Prostate gland (tissue), 2 donors: ENCODE measurements around the gene SERPINA1. TPM values are rescaled to one million over a fixed set of nuclear protein-coding genes. Genes with fewer than 3 reads are reported as not detected.

ENCODE experiments used
- DNase-seq: peaks from one replicate; pipeline ENCODE4 v3.0.0-alpha.2; 2019; ENCODE audit warnings: low spot score
- H3K27ac ChIP-seq, 2 donors: fragments of 200-600 bp; sonication (generic); 2 replicates each; pipeline ENCODE4 v1.5.1; 2017 to 2019
- H3K27me3 ChIP-seq: fragments of 200-600 bp; sonication (generic); replicated peaks from 2 replicates; pipeline ENCODE4 v1.5.1; 2019; ENCODE audit not compliant: insufficient read depth
- H3K36me3 ChIP-seq, 2 donors: fragments of 200-600 bp; sonication (generic); 1 replicate in 1 of 2; 2 replicates in 1 of 2; pipeline versions ENCODE4 v1.5.1 to v1.8.1; 2017 to 2019
- H3K4me1 ChIP-seq: fragments of 200-600 bp; sonication (generic); replicated peaks from 2 replicates; pipeline ENCODE4 v1.5.1; 2019
- H3K4me3 ChIP-seq, 2 donors: fragments of 200-600 bp; sonication (generic); 2 replicates each; pipeline ENCODE4 v1.5.1; 2017 to 2019
- H3K9me3 ChIP-seq: fragments of 200-600 bp; sonication (generic); 2 replicates; pipeline ENCODE4 v1.5.1; 2017
- CTCF ChIP-seq, 4 experiments: fragments of 200-600 bp in 2 of 4; fragments of 450-650 bp in 2 of 4; sonication (generic) in 2 of 4; IDR thresholded peaks; 1 replicate in 3 of 4; 2 replicates in 1 of 4; pipeline ENCODE4 v1.5.1; 2016 to 2019; ENCODE audit warnings: antibody characterized with exemption in 4 of 4, mild to moderate bottlenecking in 2 of 4, moderate library complexity in 2 of 4
- POLR2A ChIP-seq: fragments of 450-650 bp; IDR thresholded peaks from one replicate; pipeline ENCODE4 v1.6.1; 2016; ENCODE audit warnings: antibody characterized with exemption, mild to moderate bottlenecking
- POLR2AphosphoS5 ChIP-seq: sonication (generic); formaldehyde crosslinking; IDR thresholded peaks from one replicate; pipeline ENCODE4 v1.6.1; 2017; ENCODE audit warnings: antibody characterized with exemption
- WGBS: methylation state at CpG from one replicate; pipeline ENCODE4 v1.1.5; 2018; 5-methylcytosine and 5-hydroxymethylcytosine counted together
- intact Hi-C: fragments of 100-400 bp; cut with DNase I; formaldehyde crosslinking; loops from one replicate; pipeline ENCODE4 v1.14.2; 2022
- total RNA-seq, 2 donors: library from RNA; depleted of rRNA; stranded (reverse); fragments of >200 nt; gene quantifications; one replicate each; pipeline ENCODE4 v1.1.0, GENCODE V29; 2016

Gene SERPINA1
- total RNA-seq, 2 donors from 2014 or later: 4.9 to 9.8 TPM

DNA sequence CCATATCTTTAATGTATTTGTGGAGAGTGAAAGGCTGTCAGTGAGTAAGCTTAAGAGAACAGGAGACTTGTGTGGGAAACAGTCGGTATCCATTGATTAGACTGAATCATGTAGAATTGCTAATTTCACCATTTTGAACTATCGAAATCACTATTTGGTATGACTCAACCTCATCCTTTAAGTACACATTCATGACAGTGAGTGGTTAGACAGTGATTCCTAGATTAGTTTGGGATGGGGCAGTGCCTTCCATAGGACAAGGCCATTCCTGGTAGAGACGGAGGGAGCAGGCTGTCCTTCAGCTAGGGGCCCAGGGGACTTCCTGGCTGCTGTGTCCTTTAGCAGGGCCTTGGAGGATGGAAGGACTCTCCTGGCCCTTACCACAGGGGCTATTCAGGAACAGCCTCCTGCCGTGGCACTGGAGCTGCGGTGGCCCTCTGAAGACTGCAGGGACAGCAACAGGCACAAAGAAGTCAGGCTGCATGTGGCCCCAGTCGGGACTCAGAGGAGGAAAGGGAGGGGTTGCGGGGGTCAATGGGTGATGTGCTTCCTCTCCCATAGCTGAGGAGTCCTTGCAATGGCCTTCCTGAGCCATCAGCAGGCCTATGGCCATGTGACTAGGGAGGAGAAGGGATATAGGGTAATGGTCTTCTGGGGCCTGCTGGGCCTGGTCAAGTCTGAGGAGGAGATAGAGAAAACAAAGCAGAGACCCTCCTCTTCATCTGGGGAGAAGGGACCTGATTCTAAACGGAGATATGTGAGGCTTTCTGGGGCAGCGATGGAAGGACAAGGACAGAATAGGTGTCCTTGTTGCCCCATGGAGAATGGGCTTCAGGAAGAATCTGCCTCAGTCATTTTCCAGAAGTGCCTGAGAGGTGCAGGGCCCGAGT lies 11.2 kb downstream of the SERPINA1 start:
- no peak for DNase-seq
- H3K27ac ChIP-seq: no peak overlapping the region
- 91% methylated on average over 10 of the region's 10 CpGs for WGBS
- intact Hi-C loops: no loop called here
- H3K4me3 ChIP-seq: no peak overlapping the region
- H3K36me3 ChIP-seq: no peaks in the 10 kb centered on the region
- H3K27me3 ChIP-seq: no peaks in the 10 kb centered on the region
- H3K4me1 ChIP-seq: no peaks in the 10 kb centered on the region
- TF ChIP-seq POLR2AphosphoS5 (no peak), CTCF (IDR thresholded peaks at IDR 0.05) (no peak), POLR2A (no peak)
- no peaks in the 10 kb centered on the region for H3K9me3 ChIP-seq

- Histone ChIP-seq H3K36me3 (no peaks in the 10 kb centered on the region), H3K4me1 (no peaks in the 10 kb centered on the region), H3K27ac (no peak overlapping the region), H3K4me3 (no peak overlapping the region), H3K27me3 (no peaks in the 10 kb centered on the region), H3K9me3 (no peaks in the 10 kb centered on the region)
- WGBS: 90% methylated on average over 12 of the region's 12 CpGs
- TF ChIP-seq POLR2A (no peak), CTCF (IDR thresholded peaks at IDR 0.05) (no peak), POLR2AphosphoS5 (no peak)
- DNase-seq: no peak
- intact Hi-C loops: no loop called here
Measured at GRCh38 chr14:94376108-94376975, 12.1 kb downstream of the SERPINA1 start.

- Histone ChIP-seq H3K4me1 (no peaks in the 10 kb centered on the region), H3K4me3 (no peak overlapping the region), H3K27ac (no peak overlapping the region), H3K27me3 (no peaks in the 10 kb centered on the region), H3K36me3 (no peaks in the 10 kb centered on the region), H3K9me3 (no peaks in the 10 kb centered on the region)
- no peak for TF ChIP-seq CTCF (IDR thresholded peaks at IDR 0.05)
- TF ChIP-seq POLR2A: no peak
- TF ChIP-seq POLR2AphosphoS5: no peak
- 75% methylated on average over 6 of the region's 6 CpGs for WGBS
- no peak for DNase-seq
- intact Hi-C loops: no loop called here
Measured at GRCh38 chr14:94375552-94376107, 12.8 kb downstream of the SERPINA1 start.

DNA sequence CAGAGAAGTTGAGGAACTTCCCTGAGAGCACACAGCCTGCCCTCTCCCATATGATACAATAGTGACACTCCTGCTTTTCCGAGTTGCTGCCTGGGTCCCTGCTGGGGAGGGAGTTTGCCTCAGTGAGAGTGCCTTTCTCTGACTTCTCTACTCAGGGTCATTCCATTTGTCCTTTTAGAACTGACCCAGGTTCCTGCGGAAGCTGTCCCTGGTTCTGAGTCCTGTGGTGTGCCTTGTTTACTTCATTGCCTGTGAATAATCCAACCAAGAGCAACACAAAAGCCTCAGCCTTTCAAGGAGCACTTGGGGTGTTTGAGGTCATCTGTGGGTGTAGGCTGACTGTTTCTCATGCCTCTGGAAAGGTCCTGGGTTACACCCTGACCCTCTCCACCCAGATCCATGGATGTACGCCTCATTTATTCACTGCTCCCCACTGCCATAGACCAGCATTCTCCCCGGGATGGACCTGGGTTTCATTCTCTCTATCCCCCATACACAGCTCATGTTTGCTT lies 13.6 kb downstream of the SERPINA1 start:
- no peaks in the 10 kb centered on the region for H3K36me3 ChIP-seq
- H3K9me3 ChIP-seq: no peaks in the 10 kb centered on the region
- H3K4me3 ChIP-seq: no peak overlapping the region
- H3K4me1 ChIP-seq: no peaks in the 10 kb centered on the region
- intact Hi-C loops: no loop called here
- no peak for DNase-seq
- TF ChIP-seq POLR2AphosphoS5: no peak
- no peak for TF ChIP-seq POLR2A
- no peak for TF ChIP-seq CTCF (IDR thresholded peaks at IDR 0.05)
- WGBS: 78% methylated on average over 4 of the region's 4 CpGs
- H3K27ac ChIP-seq: no peak overlapping the region
- H3K27me3 ChIP-seq: no peaks in the 10 kb centered on the region
